NCI-H1417 (cell line): Measurements from ENCODE around the gene HLTF.
A peak's percentile ranks its signal among the peaks of the same experiment; 100 is the strongest.

ENCODE experiments used
- DNase-seq, 3 experiments: peaks; one replicate each; lab custom pipeline; 2025; lab: John Stamatoyannopoulos, UW

HLTF gene

GRCh38 chr3:149016669-149017541 lies 69.4 kb downstream of the HLTF start:
- DNase-seq: no peak

DNA sequence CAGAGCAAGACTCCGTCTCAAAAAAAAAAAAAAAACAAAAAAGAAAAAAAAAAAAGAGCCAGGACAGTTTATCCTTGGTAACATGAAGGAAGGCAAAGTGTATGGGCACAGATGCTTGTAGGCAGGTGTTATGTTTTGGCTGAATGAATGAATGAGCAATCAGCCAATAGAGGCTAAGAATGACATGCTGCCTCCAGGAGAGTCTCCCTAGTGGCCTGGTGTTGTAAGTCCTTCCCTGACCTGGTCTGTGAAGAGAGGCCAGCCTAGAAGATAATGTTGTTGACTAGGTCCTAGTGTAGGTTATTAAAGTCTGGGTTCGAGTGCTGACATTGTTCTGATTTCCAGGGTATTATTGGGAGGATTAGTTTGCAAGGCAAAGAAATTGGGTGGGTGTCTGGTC lies 70.1 kb downstream of the HLTF start:
- no peak for DNase-seq

- DNase-seq: no peak
These were observed 70.9 kb downstream of the HLTF start for GRCh38 chr3:149015393-149015792.

DNA sequence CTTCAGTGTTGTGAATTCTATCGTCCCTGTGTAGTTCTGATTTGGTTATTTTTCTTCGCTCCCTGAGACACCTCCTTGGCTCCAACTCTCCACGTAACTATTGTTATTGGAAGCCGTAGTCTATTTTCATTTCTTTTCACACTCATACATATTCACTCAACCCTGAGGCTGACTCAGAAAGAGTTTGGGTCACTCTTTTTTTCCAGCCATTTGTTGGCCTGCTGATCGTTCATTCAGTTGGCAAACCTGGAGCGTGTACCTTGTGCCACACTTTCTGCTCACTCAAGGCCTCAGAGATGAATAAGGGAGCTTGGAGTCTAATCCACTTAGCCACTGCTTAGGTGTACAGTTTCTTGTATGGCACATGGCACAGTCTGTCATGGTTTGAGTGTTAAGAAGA lies 72.6 kb downstream of the HLTF start:
- no peak for DNase-seq

DNA sequence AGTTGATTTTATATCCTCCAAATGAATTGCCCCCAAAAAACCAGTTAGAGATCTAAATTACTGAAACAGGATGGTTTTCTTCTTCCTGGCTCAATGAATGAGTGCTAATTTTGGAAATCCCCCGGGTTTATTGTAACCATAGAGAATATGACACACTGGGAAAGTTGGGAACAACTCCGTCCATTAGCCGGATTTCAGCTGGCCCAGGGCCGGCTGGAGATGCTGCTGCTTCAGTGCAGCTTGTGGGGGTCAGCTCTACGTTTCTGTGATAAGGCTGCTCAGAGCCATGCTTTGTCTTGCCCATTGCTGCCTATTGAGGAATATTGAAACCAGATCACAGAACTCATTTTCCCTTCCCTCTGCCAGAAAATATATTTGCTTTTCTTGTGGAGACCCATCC lies 74.7 kb downstream of the HLTF start:
- no peak for DNase-seq

DNA sequence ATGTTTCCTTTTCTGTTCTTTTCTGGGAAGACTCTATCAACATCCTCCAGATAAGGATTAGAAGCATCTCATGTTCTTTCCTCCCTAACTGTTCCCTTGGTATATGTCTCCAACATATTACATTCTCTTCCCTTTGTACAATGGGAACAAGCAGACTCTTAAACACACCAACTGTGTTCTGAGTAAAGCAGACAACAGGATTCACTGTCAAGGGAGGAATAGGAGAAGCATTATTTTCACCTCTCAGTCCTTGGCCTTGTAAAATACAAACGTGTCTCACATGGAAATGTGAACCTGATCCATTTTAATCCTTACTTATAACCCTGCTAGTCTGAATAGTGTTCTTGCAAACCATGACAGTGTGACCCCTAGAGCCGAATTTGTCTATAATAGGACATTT lies 75.4 kb downstream of the HLTF start:
- no peak for DNase-seq

DNA sequence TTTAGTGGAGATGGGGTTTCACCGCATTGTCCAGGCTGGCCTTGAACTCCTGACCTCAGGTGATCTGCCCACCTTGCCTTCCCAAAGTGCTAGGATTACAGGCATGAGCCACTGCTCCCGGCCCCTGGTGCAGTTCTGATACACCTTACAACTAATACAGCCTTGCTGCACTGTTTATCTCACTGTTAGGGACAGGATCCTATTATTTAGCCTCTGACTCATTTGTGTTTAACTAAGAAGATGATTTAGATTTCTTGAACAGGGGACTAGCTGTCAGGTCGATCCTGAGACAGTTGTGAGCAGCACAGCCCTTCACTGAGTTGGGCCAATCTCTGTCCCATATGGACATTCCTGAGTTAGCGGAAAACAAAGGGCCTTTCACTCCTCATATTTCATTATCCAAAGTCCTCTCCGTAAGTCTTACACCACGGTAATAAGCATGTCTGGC lies 75.8 kb downstream of the HLTF start:
- DNase-seq: no peak

GRCh38 chr3:149009732-149010131 lies 76.6 kb downstream of the HLTF start:
- DNase-seq: no peak

DNA sequence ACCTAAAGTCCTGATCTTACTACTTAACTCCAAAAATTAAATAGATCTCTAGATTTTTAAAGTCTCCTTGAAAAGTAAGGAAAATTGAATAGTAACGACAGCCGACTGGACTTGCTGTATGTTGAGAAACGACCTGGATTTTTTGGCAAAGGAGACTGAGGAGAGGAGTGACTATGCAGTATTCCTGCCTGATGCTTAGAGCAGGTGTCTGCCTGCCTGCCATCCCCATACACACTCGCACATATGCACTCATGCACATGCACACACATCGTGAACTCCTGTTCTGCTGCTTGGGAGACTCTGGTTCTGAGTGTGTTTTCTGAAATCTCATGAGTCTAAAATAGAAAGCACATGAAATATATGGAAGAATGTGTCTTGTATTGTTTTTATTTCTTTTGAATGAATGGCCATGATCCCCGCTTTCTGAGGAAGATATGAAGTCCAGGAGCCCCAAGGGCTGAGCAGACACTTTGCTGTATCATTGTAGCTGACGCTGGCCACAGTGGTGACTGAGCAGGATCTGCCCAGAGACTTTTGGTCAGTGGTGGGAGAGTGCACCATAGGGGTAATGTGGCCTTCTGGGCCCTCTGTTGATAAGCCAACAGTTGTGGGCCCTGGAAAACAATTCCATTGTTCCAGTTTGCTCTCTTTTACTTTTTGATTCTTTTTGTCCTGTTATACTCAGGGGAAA lies 78.6 kb downstream of the HLTF start:
- no peak for DNase-seq

- DNase-seq: no peak
These were observed 80.9 kb downstream of the HLTF start for GRCh38 chr3:149005416-149005815.

DNA sequence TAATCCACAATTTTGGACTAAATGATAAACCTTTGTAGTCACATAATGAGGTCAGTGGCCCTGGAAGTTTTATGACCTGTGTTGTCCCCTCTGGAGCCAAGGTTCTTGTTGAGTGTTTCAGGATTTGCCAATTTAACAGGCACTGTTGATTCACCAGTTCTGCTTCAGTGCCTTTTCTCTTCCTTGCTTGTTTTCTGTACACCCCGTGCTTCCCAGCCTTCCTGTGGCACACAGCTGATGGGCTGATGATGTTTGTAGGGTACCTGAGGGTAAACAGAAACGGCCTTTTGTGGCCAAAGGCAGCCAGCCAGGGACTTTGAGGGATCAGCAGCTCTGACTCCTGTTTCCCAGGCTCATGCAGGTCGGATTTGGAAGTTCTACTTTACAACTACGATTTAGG lies 81.7 kb downstream of the HLTF start:
- DNase-seq: peak in 2 of 3 experiments; percentile 41 to 65

- peak in 2 of 3 experiments; percentile 22 to 40 for DNase-seq
These were observed 82.6 kb downstream of the HLTF start for GRCh38 chr3:149003653-149004305.

- no peak for DNase-seq
These were observed 84.6 kb downstream of the HLTF start for GRCh38 chr3:149001727-149002126.

DNA sequence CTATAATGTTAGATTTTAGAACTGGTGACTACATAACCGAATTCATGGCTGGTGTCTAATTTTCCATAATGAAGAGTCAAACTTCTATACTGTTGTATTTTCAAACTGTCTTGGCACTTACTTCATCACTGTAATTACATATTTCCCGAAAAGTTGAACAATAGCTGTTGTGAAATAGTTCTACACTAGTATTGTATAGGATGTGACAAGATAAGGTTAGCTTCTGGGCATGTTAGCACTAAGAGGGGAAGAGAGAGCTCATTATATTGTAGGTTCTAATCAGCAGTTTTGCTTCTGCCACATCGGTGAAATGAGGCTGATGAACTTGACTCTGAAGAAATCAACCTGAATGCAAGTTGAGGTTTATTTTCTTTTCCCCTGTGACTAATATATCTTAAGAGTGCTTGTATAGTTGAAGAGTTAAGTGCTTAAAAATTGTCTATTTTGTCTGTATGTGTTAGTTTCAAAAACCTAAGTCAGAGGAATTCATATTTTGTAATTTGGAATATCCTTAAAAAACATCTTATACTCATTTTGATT lies 86.1 kb downstream of the HLTF start:
- DNase-seq: no peak

GRCh38 chr3:148999806-149000205 lies 86.5 kb downstream of the HLTF start:
- no peak for DNase-seq

DNA sequence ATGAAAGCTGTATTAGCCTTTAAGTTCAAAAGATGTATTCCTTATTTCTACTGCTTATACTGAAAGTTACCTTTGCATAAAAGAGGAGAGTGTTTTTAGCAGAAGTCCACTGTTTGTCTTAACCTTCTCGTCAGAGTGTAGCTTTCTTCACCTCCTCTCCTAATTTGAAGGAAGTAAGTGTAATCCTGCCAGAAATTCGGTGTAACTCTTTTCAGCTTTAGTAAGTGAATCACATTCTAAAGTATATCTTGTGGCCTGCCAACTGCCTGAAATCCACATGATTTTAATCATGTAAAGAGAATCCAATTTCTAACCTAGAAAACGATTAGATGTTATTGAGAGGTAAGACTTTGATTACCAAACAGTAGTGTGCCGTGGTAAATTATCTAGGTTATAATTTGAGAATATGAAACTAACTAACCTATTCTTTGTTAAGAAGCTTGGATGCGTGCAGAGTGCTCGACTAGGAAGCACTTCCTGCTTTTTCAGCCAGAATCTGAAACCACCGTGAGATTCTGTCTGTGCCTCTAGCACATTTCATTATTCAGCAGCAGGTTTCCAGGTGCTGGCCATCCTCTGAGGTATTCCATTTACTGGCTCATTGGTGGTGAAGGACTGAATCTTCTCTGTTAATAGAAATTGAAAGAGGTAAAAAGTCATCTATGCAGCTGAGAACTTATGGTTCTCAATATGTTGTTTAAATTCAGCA lies 87.5 kb downstream of the HLTF start:
- DNase-seq: peak in 1 of 3 experiments; percentile 41

- DNase-seq: no peak
These were observed 88.0 kb downstream of the HLTF start for GRCh38 chr3:148998297-148998696.

- DNase-seq: no peak
These were observed 88.7 kb downstream of the HLTF start for GRCh38 chr3:148997623-148998022.

DNA sequence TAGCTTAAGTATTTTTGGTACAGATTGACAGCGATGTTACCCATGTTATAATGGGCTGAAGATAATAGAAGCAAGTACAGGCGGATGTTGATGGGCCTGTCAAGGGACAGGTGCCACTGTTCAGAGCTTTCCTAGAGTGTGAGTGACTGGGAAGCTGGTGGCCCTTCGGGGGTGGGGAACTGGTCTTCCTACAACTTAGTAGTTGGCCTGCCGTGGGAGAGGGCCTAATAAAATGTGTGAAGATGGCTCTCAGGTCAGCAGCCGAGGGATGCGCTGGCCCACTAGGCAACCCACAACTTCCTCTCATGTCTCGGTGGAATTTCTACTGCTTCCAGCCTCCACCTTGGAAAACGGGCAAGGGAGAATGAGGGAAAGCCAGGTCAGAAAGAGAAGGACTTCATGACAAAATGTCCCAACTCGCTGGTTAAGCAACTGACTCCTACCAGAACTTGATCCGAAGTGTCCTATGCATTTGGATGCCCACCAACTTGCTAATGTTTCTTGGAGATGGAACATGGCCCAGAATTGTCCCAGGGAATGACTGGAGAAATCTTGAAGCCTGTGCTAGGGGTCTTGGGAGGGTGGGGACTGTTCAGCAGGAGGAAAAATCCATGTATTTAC lies 93.6 kb downstream of the HLTF start:
- no peak for DNase-seq

GRCh38 chr3:148992027-148992634 lies 94.2 kb downstream of the HLTF start:
- DNase-seq: peak; percentile 6 to 79 (median 66)
